Measurements from ENCODE around the gene AURKAIP1. TPM values are rescaled to one million over a fixed set of nuclear protein-coding genes. Genes with fewer than 3 reads are reported as not detected.

The AURKAIP1 gene
- total and polyA plus RNA-seq, 2 of the 13 experiments (the other 11 are each of a cell fraction or from before 2014, with no cell fraction given) = 69.5 to 175 TPM

DNA sequence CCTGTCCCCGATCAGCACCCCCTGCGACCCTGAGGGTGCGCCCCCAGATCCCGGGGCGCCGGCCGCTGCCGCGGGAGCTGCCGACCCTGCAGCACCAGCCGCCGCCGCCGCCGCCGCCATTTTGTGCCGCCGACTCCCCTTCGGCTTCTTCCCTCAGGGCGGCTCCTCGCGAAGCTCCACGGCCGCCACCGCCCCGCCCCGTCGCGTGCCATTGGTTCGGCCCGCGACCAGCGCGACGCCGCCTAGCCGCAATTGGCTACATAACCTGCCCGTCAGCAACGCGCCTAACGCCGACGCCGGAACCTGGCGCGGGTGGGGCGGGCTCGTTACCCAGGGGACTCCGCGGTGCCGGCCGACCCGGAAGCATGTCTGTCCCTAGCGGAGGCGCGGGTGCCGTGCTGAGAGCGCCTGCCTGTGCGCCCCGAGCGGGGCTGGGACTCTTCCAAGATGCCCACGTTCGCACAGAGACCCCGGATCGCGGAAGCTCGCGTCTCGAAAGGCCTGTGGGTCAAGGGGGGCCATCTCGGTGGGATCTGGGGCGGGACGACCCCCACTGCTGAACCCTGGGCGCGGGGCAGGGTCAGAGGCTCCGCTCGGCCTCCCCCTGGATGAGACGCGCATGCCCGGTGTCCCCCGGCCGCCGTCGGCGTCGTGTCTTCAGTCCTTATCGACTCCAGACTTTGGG lies 24.3 kb upstream of the AURKAIP1 start, which contains the start of gene CCNL2 (continued):
- TF ChIP-seq RORA (CRISPR knock-in tag; IDR thresholded peaks at IDR 0.05) (no peak), RELA (CRISPR knock-in tag; IDR thresholded peaks at IDR 0.05) (no peak), KLF12 (CRISPR knock-in tag; IDR thresholded peaks at IDR 0.05; ENCODE audit: borderline replicate concordance) (peak; percentile 91), KDM4B (CRISPR knock-in tag; IDR thresholded peaks at IDR 0.05) (peak; percentile 77; the same call in 1 of the 2 replicates), ZNF432 (CRISPR knock-in tag; IDR thresholded peaks at IDR 0.05; ENCODE audit: borderline replicate concordance) (no peak), HDAC6 (IDR thresholded peaks at IDR 0.05; ENCODE audit: low read depth, low read length) (no peak), TCF12 (IDR thresholded peaks at IDR 0.05) (no peak), TCF12 (CRISPR knock-in tag; IDR thresholded peaks at IDR 0.05) (no peak), MTA3 (CRISPR knock-in tag; IDR thresholded peaks at IDR 0.05) (no peak), POLR2AphosphoS2 (IDR thresholded peaks at IDR 0.05; ENCODE audit: low read depth, low read length) (no peak; the same call in 1 of the 2 replicates), ZNF383 (CRISPR knock-in tag; IDR thresholded peaks at IDR 0.05; ENCODE audit: borderline replicate concordance) (peak; percentile 92; the same call in 1 of the 2 replicates), ZNF577 (CRISPR knock-in tag; IDR thresholded peaks at IDR 0.05; ENCODE audit: borderline replicate concordance, low read depth) (no peak), ZNF564 (CRISPR knock-in tag; IDR thresholded peaks at IDR 0.05) (peak; percentile 58; the same call in 1 of the 2 replicates), BRD4 (CRISPR knock-in tag; IDR thresholded peaks at IDR 0.05) (0 out of 2 replicates have a peak, but pooled peaks have one; percentile 19), ZNF850 (CRISPR knock-in tag; conservative IDR thresholded peaks at IDR 0.05) (peak; percentile 65), NFRKB (IDR thresholded peaks at IDR 0.05) (0 out of 2 replicates have a peak, but pooled peaks have one; percentile 17), CENPX (CRISPR knock-in tag; IDR thresholded peaks at IDR 0.05) (no peak), DR1 (CRISPR knock-in tag; IDR thresholded peaks at IDR 0.05) (peak; percentile 79)
- TF ChIP-seq, protein P1, sequence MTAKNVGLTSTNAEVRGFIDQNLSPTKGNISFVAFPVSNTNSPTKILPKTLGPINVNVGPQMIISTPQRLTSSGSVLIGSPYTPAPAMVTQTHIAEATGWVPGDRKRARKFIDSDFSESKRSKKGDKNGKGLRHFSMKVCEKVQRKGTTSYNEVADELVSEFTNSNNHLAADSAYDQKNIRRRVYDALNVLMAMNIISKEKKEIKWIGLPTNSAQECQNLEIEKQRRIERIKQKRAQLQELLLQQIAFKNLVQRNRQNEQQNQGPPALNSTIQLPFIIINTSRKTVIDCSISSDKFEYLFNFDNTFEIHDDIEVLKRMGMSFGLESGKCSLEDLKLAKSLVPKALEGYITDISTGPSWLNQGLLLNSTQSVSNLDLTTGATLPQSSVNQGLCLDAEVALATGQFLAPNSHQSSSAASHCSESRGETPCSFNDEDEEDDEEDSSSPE (CRISPR knock-in tag; IDR thresholded peaks at IDR 0.05) = peak; percentile 86
- TF ChIP-seq, protein P2, sequence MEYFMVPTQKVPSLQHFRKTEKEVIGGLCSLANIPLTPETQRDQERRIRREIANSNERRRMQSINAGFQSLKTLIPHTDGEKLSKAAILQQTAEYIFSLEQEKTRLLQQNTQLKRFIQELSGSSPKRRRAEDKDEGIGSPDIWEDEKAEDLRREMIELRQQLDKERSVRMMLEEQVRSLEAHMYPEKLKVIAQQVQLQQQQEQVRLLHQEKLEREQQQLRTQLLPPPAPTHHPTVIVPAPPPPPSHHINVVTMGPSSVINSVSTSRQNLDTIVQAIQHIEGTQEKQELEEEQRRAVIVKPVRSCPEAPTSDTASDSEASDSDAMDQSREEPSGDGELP (IDR thresholded peaks at IDR 0.05; ENCODE audit: borderline replicate concordance, low read depth) = 0 out of 2 replicates have a peak, but pooled peaks have one; percentile 37
- TF ChIP-seq, protein P3, sequence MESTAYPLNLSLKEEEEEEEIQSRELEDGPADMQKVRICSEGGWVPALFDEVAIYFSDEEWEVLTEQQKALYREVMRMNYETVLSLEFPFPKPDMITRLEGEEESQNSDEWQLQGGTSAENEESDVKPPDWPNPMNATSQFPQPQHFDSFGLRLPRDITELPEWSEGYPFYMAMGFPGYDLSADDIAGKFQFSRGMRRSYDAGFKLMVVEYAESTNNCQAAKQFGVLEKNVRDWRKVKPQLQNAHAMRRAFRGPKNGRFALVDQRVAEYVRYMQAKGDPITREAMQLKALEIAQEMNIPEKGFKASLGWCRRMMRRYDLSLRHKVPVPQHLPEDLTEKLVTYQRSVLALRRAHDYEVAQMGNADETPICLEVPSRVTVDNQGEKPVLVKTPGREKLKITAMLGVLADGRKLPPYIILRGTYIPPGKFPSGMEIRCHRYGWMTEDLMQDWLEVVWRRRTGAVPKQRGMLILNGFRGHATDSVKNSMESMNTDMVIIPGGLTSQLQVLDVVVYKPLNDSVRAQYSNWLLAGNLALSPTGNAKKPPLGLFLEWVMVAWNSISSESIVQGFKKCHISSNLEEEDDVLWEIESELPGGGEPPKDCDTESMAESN (CRISPR knock-in tag; conservative IDR thresholded peaks at IDR 0.05) = peak; percentile 83; the same call in 1 of the 2 replicates
- TF ChIP-seq, protein P4, sequence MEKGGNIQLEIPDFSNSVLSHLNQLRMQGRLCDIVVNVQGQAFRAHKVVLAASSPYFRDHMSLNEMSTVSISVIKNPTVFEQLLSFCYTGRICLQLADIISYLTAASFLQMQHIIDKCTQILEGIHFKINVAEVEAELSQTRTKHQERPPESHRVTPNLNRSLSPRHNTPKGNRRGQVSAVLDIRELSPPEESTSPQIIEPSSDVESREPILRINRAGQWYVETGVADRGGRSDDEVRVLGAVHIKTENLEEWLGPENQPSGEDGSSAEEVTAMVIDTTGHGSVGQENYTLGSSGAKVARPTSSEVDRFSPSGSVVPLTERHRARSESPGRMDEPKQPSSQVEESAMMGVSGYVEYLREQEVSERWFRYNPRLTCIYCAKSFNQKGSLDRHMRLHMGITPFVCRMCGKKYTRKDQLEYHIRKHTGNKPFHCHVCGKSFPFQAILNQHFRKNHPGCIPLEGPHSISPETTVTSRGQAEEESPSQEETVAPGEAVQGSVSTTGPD (CRISPR knock-in tag; IDR thresholded peaks at IDR 0.05) = no peak
- TF ChIP-seq, protein P5, sequence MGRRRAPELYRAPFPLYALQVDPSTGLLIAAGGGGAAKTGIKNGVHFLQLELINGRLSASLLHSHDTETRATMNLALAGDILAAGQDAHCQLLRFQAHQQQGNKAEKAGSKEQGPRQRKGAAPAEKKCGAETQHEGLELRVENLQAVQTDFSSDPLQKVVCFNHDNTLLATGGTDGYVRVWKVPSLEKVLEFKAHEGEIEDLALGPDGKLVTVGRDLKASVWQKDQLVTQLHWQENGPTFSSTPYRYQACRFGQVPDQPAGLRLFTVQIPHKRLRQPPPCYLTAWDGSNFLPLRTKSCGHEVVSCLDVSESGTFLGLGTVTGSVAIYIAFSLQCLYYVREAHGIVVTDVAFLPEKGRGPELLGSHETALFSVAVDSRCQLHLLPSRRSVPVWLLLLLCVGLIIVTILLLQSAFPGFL (CRISPR knock-in tag; IDR thresholded peaks at IDR 0.05) = no peak
